ENCODE data around the gene DCAF10.
"Not testable (repeated sequence)": the region's sequence is repeated elsewhere in the genome, so short reads cannot be mapped to it uniquely, and the experiment has no call there.

The DCAF10 gene

GRCh38 chr9:37870081-37870798 lies 69.6 kb downstream of the DCAF10 start:
- DNase-seq, result no peak

- DNase-seq, result no peak
Observed at GRCh38 chr9:37870799-37871176, 70.2 kb downstream of the DCAF10 start.

GRCh38 chr9:37873955-37874354 lies 73.4 kb downstream of the DCAF10 start:
- no peak for DNase-seq

- no peak for DNase-seq
Observed at GRCh38 chr9:37876376-37876775, 75.8 kb downstream of the DCAF10 start.

- DNase-seq, result no peak
Observed at GRCh38 chr9:37880916-37881479, 80.4 kb downstream of the DCAF10 start.

GRCh38 chr9:37887977-37888583 lies 87.5 kb downstream of the DCAF10 start:
- not testable (repeated sequence) for DNase-seq

GRCh38 chr9:37889536-37889935 lies 88.9 kb downstream of the DCAF10 start:
- no peak for DNase-seq

- DNase-seq, result not testable (repeated sequence)
Observed at GRCh38 chr9:37891042-37891441, 90.4 kb downstream of the DCAF10 start.

- DNase-seq, result no peak
Observed at GRCh38 chr9:37892063-37892462, 91.5 kb downstream of the DCAF10 start.

- no peak for DNase-seq
Observed at GRCh38 chr9:37897665-37898064, 97.1 kb downstream of the DCAF10 start.

GRCh38 chr9:37899041-37899440 lies 98.4 kb downstream of the DCAF10 start:
- no peak for DNase-seq

GRCh38 chr9:37902131-37902530 lies 101.5 kb downstream of the DCAF10 start:
- no peak for DNase-seq

- no peak for DNase-seq
Observed at GRCh38 chr9:37902796-37903646, 102.4 kb downstream of the DCAF10 start.

- DNase-seq, result peak; percentile 97
Observed at GRCh38 chr9:37903647-37904444, 103.2 kb downstream of the DCAF10 start, which contains the start of gene SLC25A51. SLC25A51 (minus strand) TSS chr9:37904127; CDS start chr9:37888550, 15,577 bp downstream.

- peak; percentile 48 for DNase-seq
Observed at GRCh38 chr9:37904445-37905130, 104.0 kb downstream of the DCAF10 start.

GRCh38 chr9:37905131-37905505 lies 104.5 kb downstream of the DCAF10 start:
- no peak for DNase-seq

GRCh38 chr9:37905776-37906175 lies 105.2 kb downstream of the DCAF10 start:
- DNase-seq, result no peak

- DNase-seq, result no peak
Observed at GRCh38 chr9:37906312-37907239, 106.0 kb downstream of the DCAF10 start.

- DNase-seq, result no peak
Observed at GRCh38 chr9:37908283-37908682, 107.7 kb downstream of the DCAF10 start.

- DNase-seq, result no peak
Observed at GRCh38 chr9:37908698-37909186, 108.1 kb downstream of the DCAF10 start.
